HL-60/S4 treated with phorbol 12-myristate 13-acetate at 8.2 ng/mL for 4 days and 3 days (cell line): Measurements from ENCODE around the gene RHCG.

Experiments used
- in situ Hi-C: fragments of 300-500 bp; cut with MboI; formaldehyde crosslinking; loops from 2 replicates; pipeline ENCODE4 v1.15.0; 2022; ENCODE audit warnings: low sequenced_read_pairs

RHCG gene

DNA sequence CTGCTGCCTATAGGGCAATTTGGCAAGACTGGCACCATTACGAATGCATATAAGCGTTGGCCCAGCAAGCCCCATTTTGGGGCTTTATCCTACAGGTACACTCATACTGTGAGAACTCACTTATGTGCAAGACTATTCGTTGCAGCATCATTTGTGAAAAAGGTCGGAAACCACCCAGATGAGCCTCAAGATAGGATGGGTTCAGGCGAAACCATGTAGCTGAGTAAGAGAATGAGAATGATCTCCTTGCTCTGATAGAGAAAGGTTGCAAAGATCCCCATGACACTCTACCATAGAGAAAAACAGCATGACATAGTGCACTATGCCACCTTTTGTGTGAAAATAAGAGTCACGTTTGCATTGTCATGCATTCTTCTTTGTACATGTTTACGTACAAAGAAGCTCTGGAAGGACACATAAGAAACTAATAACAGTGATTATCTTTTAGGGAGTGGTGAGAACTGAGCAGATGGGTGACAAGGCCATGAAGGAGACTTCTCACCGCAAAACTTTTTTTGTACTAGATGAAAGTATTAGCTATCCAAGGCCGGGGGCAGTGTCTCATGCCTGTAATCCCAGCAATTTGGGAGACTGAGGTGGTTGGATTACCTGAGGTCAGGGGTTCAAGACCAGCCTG lies 50.0 kb downstream of the RHCG start:
- in situ Hi-C loops = no loop called here

DNA sequence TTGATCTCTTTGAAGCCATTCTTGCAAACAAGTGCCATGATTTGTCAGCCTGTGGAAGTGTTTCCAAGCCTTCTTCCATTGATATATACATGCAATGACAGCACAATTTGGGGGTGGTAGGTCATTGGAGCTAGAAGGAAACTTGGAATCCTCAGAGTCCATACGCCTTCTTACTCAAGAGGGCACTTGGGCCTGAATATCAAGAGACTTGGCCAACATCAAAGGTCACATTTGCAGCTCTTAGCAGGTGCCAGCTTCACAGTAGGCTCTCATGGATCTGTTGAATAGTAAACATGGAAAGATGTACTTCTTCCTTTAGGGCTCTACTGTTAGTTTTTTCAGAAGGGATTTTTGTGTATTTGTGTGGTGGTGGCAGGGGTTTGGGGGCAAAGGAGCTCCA lies 50.9 kb downstream of the RHCG start:
- in situ Hi-C loops = no loop called here

DNA sequence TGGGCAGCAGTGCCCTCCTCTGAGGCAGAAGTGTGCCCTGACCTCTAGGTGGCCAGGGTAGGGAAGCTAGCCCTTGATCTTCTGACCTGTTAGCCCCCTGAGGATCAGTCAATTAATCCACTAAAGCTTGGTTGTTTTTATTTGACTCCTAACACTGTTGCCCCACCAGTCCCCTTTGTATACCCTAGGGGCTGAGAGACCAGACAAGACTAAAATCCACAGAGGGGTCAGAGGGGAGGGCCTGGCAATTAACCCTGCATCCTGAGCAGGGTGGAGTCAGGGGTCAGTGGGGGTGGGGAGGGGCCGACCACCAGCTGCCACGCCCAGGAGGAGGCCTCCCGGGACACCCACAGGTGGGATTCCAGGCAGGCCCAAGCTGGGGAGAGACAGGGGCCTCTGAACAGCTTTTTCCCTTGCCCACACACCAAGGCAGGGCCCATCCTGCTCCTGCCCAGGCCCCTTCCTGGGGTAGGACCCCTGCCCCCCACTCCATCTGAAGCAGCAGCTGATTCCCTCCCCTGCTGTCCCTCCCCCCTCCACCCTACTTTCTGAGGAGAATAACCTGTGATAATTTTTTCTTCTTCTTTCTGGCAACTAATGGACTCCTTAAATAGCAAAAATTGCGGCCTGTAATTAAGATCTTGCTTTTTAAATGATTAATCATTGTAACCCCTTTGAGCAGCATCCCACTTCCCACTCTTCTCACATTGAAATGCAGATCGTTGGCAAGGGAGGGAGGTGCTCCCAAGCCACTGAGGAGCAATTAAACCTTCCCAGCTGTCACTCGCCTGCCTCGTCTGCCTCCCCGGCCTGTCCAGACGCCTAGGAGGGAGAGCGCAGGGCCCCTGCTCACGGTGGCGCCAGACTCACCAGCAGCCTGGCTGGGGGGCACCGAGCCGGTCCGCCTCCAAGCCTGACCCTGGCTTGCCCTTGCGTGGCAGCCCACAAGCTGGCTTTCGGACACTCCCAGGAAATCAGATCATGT lies 51.9 kb downstream of the RHCG start:
- in situ Hi-C loops = no loop called here

DNA sequence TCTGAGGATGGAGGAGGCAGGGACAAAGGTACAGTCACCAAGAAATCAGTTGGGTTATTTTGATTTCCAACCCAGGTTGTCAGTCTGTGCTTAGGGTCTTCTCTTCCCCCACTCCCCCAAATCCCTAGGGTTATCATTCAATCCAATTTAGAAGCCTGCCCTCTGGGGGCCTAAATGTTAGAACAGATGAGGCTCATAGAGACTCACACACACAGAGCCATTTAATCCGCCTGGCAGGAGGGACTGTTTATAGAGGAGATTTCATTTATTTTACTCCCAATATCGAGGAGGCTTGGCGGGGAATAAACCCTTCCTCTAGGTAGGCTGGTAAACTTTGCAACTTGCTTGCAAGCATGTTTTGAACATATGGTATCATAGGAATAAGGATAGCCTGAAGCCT lies 52.8 kb downstream of the RHCG start:
- in situ Hi-C loops = no loop called here

GRCh38 chr15:89442671-89443307 lies 53.6 kb downstream of the RHCG start:
- in situ Hi-C loops = no loop called here

DNA sequence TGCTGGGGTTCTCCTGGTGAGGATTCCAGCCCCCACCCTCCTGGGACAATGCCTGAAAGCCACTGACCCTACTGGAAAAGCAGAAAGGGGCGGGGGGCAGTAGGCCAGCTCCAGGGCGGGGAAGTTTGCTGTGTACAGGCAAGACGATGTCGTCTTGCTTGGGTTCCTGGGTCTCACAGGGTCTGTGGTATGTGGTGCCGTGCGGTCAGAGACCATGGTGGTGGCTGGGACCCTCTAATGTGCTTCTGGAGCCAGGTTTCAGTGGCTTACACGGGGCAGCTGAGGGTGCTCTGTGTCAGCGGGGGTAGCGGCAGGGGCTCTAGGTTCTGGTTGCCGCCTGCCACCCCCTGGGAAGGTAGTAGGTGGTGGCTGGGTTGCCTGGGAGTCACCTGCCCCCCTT lies 54.2 kb downstream of the RHCG start:
- in situ Hi-C loops = no loop called here

DNA sequence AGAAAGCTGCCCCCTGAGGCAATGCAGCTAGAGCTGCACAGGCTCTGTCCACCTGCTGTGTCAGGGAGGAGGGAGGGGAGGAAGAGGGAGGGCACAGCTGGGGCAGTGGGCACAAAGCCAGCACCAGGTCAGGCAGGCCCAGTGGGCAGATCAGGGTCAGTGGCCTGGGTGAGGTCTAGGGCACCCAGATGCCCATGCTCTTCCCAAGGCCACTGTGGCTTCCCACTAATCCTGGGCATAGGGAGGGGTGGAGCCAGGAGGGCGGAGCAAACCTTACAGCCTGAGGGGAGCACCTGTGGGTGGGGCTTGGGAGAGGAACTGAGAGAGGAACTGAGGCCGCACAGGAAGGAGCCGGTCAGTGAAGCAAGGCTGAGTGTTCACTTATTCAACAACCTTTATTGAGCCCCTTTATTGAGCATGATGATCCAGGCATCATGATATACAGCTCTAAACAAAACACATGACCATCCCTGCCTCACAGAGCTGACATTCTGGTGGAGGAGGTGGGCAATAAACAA lies 55.0 kb downstream of the RHCG start:
- in situ Hi-C loops = no loop called here

DNA sequence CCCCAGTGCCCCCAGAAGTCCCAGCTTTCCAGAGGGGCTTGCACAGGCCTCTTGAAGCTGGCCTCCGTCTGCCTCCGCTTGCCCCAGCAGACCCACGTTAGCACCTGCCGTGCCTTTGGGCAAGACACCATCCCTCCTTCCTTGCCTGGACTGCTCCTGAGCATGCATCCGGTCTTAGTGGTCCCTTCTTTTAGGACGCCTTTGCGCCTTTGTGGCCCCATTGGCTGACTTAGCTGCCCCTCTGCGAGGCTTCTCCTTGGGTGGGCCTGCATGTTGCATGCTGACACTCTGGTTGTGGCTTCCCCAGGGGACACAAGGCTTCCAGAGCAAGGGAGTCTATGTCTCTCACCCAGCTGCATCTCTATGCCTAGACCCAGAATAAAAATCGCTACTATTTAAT lies 56.6 kb downstream of the RHCG start:
- in situ Hi-C loops = no loop called here

- in situ Hi-C loops = no loop called here
Observed at GRCh38 chr15:89436560-89437311, 59.6 kb downstream of the RHCG start.

DNA sequence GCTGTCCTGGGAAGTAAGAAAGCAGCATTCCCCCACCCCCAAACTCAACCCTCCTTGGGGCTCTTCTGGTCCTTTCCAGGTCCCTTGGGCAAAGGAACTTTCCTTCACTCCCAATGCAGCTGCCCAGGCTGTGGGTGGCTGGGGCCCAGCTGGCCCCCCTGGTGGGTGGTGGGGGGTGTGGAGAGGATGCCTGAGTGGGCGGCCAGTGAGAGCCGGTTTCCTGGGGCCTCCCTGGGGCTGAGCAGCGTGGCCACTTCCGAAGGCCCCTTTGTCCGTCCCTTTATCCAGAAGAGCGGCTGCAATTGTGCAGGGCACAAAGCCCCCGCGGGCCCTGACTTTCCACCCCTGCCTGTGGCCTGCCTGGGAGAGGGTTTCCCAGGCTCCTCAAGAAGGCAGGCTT lies 61.0 kb downstream of the RHCG start:
- in situ Hi-C loops = no loop called here

GRCh38 chr15:89433686-89434085 lies 62.7 kb downstream of the RHCG start:
- in situ Hi-C loops = no loop called here

DNA sequence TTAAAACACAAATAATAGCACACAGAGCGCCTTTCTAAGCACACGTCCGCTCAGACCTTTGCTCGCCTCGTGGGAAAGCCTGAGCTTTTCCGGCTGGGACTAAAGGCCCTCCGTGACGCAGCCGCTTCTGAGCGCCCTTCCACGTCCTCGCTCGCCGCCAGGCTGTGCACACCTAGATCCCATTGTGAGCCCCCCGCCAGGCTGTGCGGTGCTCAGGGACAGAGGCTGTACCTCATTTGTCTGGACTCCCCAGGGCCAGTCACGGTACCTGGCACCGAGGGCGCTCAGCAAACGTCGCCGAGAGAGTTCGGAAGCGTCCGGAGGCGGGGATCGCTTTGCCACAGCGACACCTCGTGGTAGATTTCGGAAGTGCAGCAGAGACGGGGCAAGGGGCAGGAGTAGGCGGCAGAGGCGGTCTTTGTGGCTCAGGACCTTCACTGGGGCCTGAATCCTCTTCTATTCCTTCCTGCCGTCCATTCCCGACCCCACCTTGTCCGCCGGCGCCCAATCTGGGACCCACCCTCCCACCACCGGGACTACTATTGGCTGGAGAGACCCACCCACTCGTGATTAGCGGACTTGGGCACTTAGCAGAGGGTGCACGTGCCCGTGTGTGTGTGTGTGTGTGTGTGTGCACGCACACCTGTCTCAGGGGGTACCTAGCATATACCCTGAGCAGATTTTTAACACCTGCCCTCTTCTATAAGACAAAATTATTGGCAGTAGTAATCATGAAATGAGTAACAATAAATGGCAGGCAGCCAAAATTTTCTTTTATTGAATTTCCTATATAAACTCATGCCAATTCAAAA lies 65.6 kb downstream of the RHCG start:
- in situ Hi-C loops = no loop called here

GRCh38 chr15:89429986-89430385 lies 66.4 kb downstream of the RHCG start:
- in situ Hi-C loops = no loop called here

- in situ Hi-C loops = no loop called here
Observed at GRCh38 chr15:89429023-89429422, 67.4 kb downstream of the RHCG start.

GRCh38 chr15:89428246-89428645 lies 68.1 kb downstream of the RHCG start:
- in situ Hi-C loops = no loop called here

DNA sequence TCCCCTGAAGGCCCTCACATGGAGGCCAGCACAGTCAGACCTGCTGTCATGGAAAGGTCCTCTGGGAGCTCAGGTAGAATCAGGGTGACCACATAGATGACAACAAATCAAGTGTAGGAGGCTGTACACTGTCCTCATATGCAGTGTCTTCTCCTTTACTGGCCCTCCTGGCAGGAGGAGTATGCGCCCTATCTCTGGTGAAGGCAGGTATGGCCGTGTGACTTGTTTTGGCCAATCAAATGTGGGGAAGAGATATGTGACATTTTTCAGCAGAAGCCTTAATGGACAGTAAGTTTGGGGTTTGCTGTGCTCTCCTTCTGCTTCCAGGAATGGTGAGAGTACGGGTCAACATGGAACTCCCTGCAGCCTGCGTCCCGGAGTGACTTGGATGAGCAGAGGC lies 69.9 kb downstream of the RHCG start:
- in situ Hi-C loops = no loop called here

DNA sequence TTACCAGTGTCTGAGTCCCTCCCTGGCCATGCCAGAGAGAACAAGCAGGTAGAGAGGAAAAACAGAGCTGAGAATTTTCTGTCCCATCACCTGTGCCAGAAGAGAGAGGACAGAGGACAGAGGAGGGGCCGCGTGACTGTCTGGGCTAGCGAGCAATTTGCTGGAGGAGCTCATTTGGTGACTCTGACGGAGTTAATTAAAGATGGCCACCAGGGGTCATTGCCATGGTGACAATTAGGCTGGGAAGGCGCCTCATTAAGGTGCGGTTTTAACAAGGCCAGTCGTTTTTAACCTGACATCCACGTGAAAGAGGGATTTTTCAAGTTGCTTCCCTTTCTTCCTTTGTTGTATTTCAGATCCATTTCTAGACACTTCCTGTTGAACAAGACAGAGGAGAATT lies 72.4 kb downstream of the RHCG start:
- in situ Hi-C loops = no loop called here
